ENCODE data around the gene LRBA. TPM values are rescaled to one million over a fixed set of nuclear protein-coding genes. Genes with fewer than 3 reads are reported as not detected.

The LRBA gene
- total and polyA plus RNA-seq, 9 of the 15 experiments (the other 6 are each of a cell fraction or from before 2014, with no cell fraction given): 24.2 to 88.7 (median 59.7) TPM

- Histone ChIP-seq H3K79me2 (ENCODE audit: control insufficient read depth, insufficient read depth, low read length) (no peaks in the 10 kb centered on the region), H3K27ac (ENCODE audit: extremely low read depth, low read depth, low read length) (no peak overlapping the region), H3K9ac (ENCODE audit: insufficient read depth in 1 of 2, low read depth in 2 of 2, low read length in 2 of 2) (no peak overlapping the region), H3K4me1 (replicated peaks in 1 of 2; ENCODE audit: control insufficient read depth in 2 of 2, insufficient read depth in 2 of 2, low read length in 2 of 2) (peaks cover 0 to 4% of the 10 kb centered on the region in 2 experiments; a peak in 1 of 5 replicates), H3K4me2 (ENCODE audit: insufficient read depth, low read length) (no peak overlapping the region), H3K9me1 (ENCODE audit: control insufficient read depth, insufficient read depth, low read length) (no peaks in the 10 kb centered on the region), H3K27me3 (ENCODE audit: control insufficient read depth in 2 of 2, insufficient read depth in 2 of 2, low read length in 2 of 2) (no peaks in the 10 kb centered on the region), H3K9me3 (replicated peaks; ENCODE audit: control insufficient read depth, insufficient read depth, low read depth, low read length) (peaks cover 3% of the 10 kb centered on the region; the same call in 1 of the 2 replicates), H2AFZ (ENCODE audit: low read depth, low read length) (no peak overlapping the region), H3K4me3 (no peak overlapping the region), H3K36me3 (ENCODE audit: control insufficient read depth, insufficient read depth, low read length) (peaks cover 78% of the 10 kb centered on the region), H4K20me1 (replicated peaks; ENCODE audit: control insufficient read depth, insufficient read depth, low read length) (no peaks in the 10 kb centered on the region)
- ATAC-seq: no peak; the same call in 2 of the 3 replicates
- intact Hi-C loops (cut with micrococcal nuclease): no loop called here
- ChIA-PET CTCF (ENCODE audit: low intra/inter-chr PET ratio) (no interaction called here), POLR2A (no interaction called here)
- no TSS peak for BruUV-seq (replicated peaks)
- DNase-seq (ENCODE audit: extremely low read depth in 1 of 4, low spot score in 3 of 4): no peak
- FAIRE-seq: no peak
- 100% methylated on average over 3 of the region's 3 CpGs for WGBS (ENCODE audit: insufficient coverage, low coverage, missing lambda C conversion rate)
- in situ Hi-C loops (cut with MboI): no loop called here
- no peak for TF ChIP-seq PTTG1 (tag; IDR thresholded peaks at IDR 0.05; ENCODE audit: low read depth)
- no peak for TF ChIP-seq ZNF408 (CRISPR knock-in tag; IDR thresholded peaks at IDR 0.05; ENCODE audit: low read depth)
- no peak for TF ChIP-seq GABPB2 (CRISPR knock-in tag; conservative IDR thresholded peaks at IDR 0.05)
- TF ChIP-seq ZKSCAN3 (CRISPR knock-in tag; IDR thresholded peaks at IDR 0.05): no peak
- no peak for TF ChIP-seq RBM39 (optimal IDR thresholded peaks at IDR 0.05; ENCODE audit: low read depth, low read length)
- no peak for TF ChIP-seq ID3 (CRISPR knock-in tag; IDR thresholded peaks at IDR 0.05)
- TF ChIP-seq ID3 (tag; IDR thresholded peaks at IDR 0.05): no peak
- no peak for TF ChIP-seq ARID3A (IDR thresholded peaks at IDR 0.05; ENCODE audit: borderline replicate concordance, low read depth, low read length)
- TF ChIP-seq CREBBP (IDR thresholded peaks at IDR 0.05; ENCODE audit: low read depth, low read length): no peak
- TF ChIP-seq E2F8 (IDR thresholded peaks at IDR 0.05; ENCODE audit: low read depth, partially characterized antibody): no peak
- no peak for TF ChIP-seq ZNF655 (CRISPR knock-in tag; IDR thresholded peaks at IDR 0.05)
- TF ChIP-seq ZSCAN29 (IDR thresholded peaks at IDR 0.05): no peak
Observed at GRCh38 chr4:150909116-150909515, 106.0 kb downstream of the LRBA start.

All from K562 (cell line).